Upper lobe of right lung (tissue), 1 donor: ENCODE measurements around the gene FXYD2. TPM values are rescaled to one million over a fixed set of nuclear protein-coding genes. Genes with fewer than 3 reads are reported as not detected.

Experiments
- ATAC-seq: fragments of 200-7000 bp; cut with Tn5 transposase; one replicate; pipeline ENCODE4 v1.9.1; 2020; ENCODE audit warnings: mild to moderate bottlenecking, moderate library complexity
- DNase-seq: peaks from one replicate; pipeline ENCODE4 v3.0.0-alpha.2; 2020
- H3K27ac ChIP-seq: fragments of 200-600 bp; one replicate; pipeline ENCODE4 v1.8.0; 2022
- H3K27me3 ChIP-seq: fragments of 200-600 bp; one replicate; pipeline ENCODE4 v1.8.0; 2022; ENCODE audit warnings: mild to moderate bottlenecking
- H3K36me3 ChIP-seq: fragments of 200-600 bp; one replicate; pipeline ENCODE4 v1.8.0; 2022
- H3K4me1 ChIP-seq: fragments of 200-600 bp; one replicate; pipeline ENCODE4 v1.8.0; 2022
- H3K4me3 ChIP-seq: fragments of 200-600 bp; one replicate; pipeline ENCODE4 v1.8.0; 2022; ENCODE audit warnings: mild to moderate bottlenecking
- H3K9me3 ChIP-seq: fragments of 200-600 bp; one replicate; pipeline ENCODE4 v1.8.0; 2022
- intact Hi-C: fragments of 100-400 bp; cut with DNase I; formaldehyde crosslinking; loops from one replicate; pipeline ENCODE4 v1.11.0; 2022
- total RNA-seq: library from RNA; stranded (reverse); fragmentation: NEBNext Ultra II Directional; extraction: Animal tissue kit (Norgen Biotek cat#: 25700); gene quantifications from one replicate; pipeline ENCODE4 v1.2.1, GENCODE V29; 2021
- TF ChIP-seq, protein P1 (sequence below): fragments of 200-600 bp; IDR thresholded peaks from one replicate; pipeline ENCODE4 v1.8.0; 2022; ENCODE audit warnings: antibody characterized with exemption
- donor health status: DM: no; HTN: yes; CAD: no; lungs with severe emphysema.

Gene FXYD2
- total RNA-seq, 1 donor from 2014 or later: 3.6 TPM

DNA sequence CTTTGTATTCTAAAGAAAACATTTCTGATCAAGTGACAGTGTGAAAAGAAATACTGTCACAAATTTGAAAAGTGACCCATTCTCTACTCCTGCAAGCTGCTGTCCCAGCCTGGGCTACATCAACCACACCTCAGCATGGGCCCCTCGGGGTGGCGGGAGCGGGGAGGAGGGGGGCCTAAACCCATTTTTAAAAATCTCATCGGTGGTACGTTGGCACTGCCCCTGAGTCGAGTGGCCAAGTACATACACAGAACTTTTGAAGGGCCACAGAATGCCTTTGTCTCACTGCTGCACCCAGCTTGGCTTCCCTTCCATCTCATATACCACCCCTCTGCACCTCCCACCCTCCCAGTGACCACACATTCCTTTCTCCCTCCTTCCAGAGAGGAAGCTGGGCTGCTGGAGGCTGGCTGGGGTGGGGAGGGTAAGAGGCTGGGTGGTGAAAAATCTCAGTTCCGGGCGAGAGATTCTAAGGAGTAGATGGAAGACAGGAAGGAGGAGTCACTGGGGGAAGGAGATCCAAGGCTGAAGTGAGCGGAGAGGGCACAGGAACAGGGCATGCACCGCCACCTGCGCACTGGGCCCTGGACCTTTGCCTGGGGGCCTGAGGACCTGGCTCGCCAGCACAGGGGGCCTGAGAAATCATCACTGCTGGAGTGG, 30.8 kb upstream of the FXYD2 start:
- H3K4me1 ChIP-seq: peaks cover 18% of the 10 kb centered on the region
- DNase-seq: no peak
- no peaks in the 10 kb centered on the region for H3K36me3 ChIP-seq
- TF ChIP-seq, protein P1, sequence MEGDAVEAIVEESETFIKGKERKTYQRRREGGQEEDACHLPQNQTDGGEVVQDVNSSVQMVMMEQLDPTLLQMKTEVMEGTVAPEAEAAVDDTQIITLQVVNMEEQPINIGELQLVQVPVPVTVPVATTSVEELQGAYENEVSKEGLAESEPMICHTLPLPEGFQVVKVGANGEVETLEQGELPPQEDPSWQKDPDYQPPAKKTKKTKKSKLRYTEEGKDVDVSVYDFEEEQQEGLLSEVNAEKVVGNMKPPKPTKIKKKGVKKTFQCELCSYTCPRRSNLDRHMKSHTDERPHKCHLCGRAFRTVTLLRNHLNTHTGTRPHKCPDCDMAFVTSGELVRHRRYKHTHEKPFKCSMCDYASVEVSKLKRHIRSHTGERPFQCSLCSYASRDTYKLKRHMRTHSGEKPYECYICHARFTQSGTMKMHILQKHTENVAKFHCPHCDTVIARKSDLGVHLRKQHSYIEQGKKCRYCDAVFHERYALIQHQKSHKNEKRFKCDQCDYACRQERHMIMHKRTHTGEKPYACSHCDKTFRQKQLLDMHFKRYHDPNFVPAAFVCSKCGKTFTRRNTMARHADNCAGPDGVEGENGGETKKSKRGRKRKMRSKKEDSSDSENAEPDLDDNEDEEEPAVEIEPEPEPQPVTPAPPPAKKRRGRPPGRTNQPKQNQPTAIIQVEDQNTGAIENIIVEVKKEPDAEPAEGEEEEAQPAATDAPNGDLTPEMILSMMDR: no peak
- no peak overlapping the region for H3K27ac ChIP-seq
- no peak for ATAC-seq
- H3K4me3 ChIP-seq: no peak overlapping the region
- H3K9me3 ChIP-seq: peaks cover 6% of the 10 kb centered on the region
- intact Hi-C loops: no loop called here
- no peaks in the 10 kb centered on the region for H3K27me3 ChIP-seq

DNA sequence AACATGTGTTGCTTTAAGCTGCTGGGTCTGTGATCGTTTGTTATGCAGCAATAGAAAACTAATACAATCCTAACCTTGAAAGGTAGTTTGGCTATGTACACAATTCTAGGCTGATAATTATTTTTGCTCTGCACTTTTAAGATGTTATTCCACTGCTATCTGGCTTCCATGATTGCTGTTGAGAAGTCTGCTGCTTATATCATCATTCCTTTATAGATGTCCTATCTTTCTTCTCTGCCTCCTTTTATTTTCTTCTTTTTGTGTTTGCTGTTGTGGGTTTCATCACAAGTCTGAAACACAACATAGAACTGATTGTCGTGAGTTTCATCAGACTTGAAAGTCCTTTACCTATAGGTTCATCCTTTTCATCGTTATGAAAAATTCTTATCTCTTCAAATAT, 27.8 kb upstream of the FXYD2 start:
- Histone ChIP-seq H3K27me3 (no peaks in the 10 kb centered on the region), H3K9me3 (peaks cover 6% of the 10 kb centered on the region), H3K27ac (no peak overlapping the region), H3K4me3 (no peak overlapping the region), H3K4me1 (peaks cover 18% of the 10 kb centered on the region), H3K36me3 (no peaks in the 10 kb centered on the region)
- no peak for ATAC-seq
- TF ChIP-seq, protein P1: no peak
- DNase-seq: no peak
- intact Hi-C loops: no loop called here

DNA sequence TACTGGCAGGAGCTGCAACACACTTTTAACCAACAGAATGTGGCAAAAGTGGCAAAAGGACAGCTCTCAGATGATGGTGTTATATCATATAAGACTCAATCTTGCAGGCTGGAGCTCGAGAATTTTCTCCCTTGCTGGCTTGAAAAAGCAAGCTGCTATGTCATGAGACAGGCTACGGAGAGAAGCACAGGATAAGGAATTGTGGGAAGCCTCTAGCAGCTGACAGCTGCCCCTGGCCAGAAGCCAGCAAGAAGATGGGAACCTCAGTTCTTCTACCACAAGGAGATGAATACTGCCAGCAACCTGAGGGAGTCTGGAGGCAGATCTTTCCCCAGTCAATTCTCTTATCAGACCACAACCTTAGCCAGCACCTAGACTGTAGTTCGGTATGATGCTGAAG, 27.3 kb upstream of the FXYD2 start:
- H3K4me1 ChIP-seq: peaks cover 16% of the 10 kb centered on the region
- intact Hi-C loops: no loop called here
- peak; percentile 13 for ATAC-seq

DNA sequence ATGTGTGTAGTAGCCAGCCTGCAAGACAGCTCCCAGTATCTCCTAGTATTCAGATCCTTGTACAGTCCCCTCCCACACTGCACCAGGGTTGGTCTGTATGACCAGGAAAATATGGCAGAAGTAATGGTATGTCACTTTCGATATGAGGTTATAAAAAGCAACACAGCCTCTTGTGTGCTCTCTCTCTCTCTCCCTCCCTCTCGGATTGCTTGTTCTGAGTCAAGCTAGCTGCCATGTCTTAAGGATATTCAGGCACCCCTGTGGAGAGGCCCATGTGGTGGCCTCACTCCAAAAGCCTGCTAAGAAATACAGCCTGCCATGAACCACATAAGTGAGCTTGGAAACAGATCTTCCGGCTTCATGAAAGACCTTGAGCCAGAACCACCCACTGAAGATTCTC, 26.6 kb upstream of the FXYD2 start:
- no peak for ATAC-seq

More for the DNA sequence above, 27.3 kb upstream of the FXYD2 start:
- H3K4me3 ChIP-seq: no peak overlapping the region
- TF ChIP-seq, protein P1: no peak
- no peak for DNase-seq
- H3K27ac ChIP-seq: no peak overlapping the region
- peaks cover 6% of the 10 kb centered on the region for H3K9me3 ChIP-seq
- no peaks in the 10 kb centered on the region for H3K36me3 ChIP-seq
- H3K27me3 ChIP-seq: no peaks in the 10 kb centered on the region

DNA sequence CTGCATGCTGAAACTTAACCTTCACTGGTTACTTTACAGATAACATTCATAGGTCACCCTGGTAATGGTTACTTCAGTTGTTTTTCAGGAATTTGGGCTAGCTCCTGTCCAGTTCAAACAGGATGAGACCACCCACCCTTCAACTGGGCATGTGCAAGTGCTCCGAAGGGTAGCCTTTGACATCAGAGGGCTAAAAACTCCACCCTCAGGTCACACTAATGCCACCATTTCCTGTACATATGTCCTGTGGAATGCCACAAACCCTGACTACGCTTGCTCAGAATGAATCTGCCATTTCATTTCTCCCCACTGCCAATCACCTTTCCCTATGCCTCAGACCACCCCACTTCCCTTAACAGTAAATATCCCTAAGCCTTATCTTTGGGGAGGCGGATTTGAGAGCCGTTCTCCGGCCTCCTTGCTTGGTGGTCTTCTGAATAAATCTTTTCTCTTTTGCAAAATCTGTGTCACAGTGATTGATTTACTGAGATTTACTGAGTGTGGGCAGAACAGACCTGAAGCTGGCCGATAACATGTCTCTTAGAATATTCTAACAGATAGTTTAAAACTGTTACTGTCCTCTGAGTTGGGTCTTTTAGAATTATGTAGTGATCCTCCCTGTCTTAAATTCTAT, 25.4 kb upstream of the FXYD2 start:
- Histone ChIP-seq H3K27me3 (no peaks in the 10 kb centered on the region), H3K4me1 (peaks cover 9% of the 10 kb centered on the region), H3K36me3 (no peaks in the 10 kb centered on the region), H3K9me3 (peaks cover 6% of the 10 kb centered on the region), H3K4me3 (no peak overlapping the region), H3K27ac (no peak overlapping the region)
- no peak for DNase-seq
- TF ChIP-seq, protein P1: no peak
- ATAC-seq: no peak
- intact Hi-C loops: no loop called here

More for the DNA sequence above, 26.6 kb upstream of the FXYD2 start:
- Histone ChIP-seq H3K4me1 (peaks cover 14% of the 10 kb centered on the region), H3K27ac (no peak overlapping the region), H3K36me3 (no peaks in the 10 kb centered on the region), H3K4me3 (no peak overlapping the region), H3K27me3 (no peaks in the 10 kb centered on the region), H3K9me3 (peaks cover 6% of the 10 kb centered on the region)
- intact Hi-C loops: no loop called here
- TF ChIP-seq, protein P1: no peak
- DNase-seq: no peak
